GM23248 (cell line): ENCODE measurements around the gene PADI2.

Experiments
- EZH2 ChIP-seq: fragments of 200-600 bp; sonication (generic); IDR thresholded peaks from 2 replicates; pipeline ENCODE4 v1.6.1; 2018; ENCODE audit warnings: antibody characterized with exemption, mild to moderate bottlenecking; ENCODE audit not compliant: insufficient read depth, poor library complexity, severe bottlenecking
- EZH2phosphoT487 ChIP-seq: fragments of 200-600 bp; sonication (generic); IDR thresholded peaks from 2 replicates; pipeline ENCODE4 v1.6.1; 2018; ENCODE audit warnings: antibody characterized with exemption, moderate library complexity, mild to moderate bottlenecking, low read depth; ENCODE audit not compliant: insufficient read depth

DNA sequence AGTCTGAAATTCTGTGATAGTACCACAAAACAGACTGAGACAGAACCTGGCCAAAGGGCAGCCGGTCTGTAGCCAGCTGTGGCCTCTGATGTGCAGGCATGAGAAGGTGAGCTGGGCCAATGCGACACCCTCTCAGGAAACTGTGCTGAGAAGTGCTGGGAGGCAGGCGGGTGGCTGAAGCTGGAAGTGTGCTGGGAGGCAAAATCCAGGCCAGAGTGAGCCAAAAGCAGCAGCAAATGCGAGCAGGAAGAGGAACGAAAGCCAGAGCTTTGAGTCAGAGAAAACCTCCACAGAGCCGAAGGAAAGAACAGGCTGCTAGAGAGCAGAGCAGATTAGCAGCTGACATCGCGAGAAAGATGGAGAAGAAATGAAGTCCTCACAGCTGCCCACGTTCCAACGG, 97.4 kb downstream of the PADI2 start:
- TF ChIP-seq EZH2 (no peak), EZH2phosphoT487 (no peak)
